Subcutaneous adipose tissue (tissue), 4 donors: ENCODE results near the gene SNAI1. TPM values are rescaled to one million over a fixed set of nuclear protein-coding genes. Genes with fewer than 3 reads are reported as not detected.

ENCODE experiments used
- CTCF ChIP-seq: fragments of 450-650 bp; IDR thresholded peaks from one replicate; pipeline ENCODE4 v1.5.1; 2016; ENCODE audit warnings: low read depth, mild to moderate bottlenecking, control low read depth, antibody characterized with exemption, moderate library complexity
- total RNA-seq, 4 donors: library from RNA; depleted of rRNA; stranded (reverse); fragments of >200 nt; gene quantifications; one replicate each; pipeline ENCODE4 v1.1.0, GENCODE V29; 2016

SNAI1 gene
- total RNA-seq, 4 donors from 2014 or later = 1.2 to 5.5 (median 4.2) TPM

- no peak for TF ChIP-seq CTCF
Measured at GRCh38 chr20:49986049-49986448, 3.3 kb downstream of the SNAI1 start.

GRCh38 chr20:49987015-49987867, 4.5 kb downstream of the SNAI1 start:
- TF ChIP-seq CTCF = no peak

GRCh38 chr20:49987868-49988690, 5.3 kb downstream of the SNAI1 start:
- TF ChIP-seq CTCF = no peak

GRCh38 chr20:49989234-49990065, 6.7 kb downstream of the SNAI1 start:
- TF ChIP-seq CTCF = no peak

GRCh38 chr20:49990271-49990720, 7.5 kb downstream of the SNAI1 start:
- TF ChIP-seq CTCF = no peak

- no peak for TF ChIP-seq CTCF
Measured at GRCh38 chr20:49993301-49993751, 10.5 kb downstream of the SNAI1 start.
